ENCODE results near the gene HDAC9. TPM values are rescaled to one million over a fixed set of nuclear protein-coding genes. Genes with fewer than 3 reads are reported as not detected.
A peak's percentile ranks its signal among the peaks of the same experiment; 100 is the strongest.

Gene HDAC9
- total RNA-seq, 1 donor = 55.0 TPM

DNA sequence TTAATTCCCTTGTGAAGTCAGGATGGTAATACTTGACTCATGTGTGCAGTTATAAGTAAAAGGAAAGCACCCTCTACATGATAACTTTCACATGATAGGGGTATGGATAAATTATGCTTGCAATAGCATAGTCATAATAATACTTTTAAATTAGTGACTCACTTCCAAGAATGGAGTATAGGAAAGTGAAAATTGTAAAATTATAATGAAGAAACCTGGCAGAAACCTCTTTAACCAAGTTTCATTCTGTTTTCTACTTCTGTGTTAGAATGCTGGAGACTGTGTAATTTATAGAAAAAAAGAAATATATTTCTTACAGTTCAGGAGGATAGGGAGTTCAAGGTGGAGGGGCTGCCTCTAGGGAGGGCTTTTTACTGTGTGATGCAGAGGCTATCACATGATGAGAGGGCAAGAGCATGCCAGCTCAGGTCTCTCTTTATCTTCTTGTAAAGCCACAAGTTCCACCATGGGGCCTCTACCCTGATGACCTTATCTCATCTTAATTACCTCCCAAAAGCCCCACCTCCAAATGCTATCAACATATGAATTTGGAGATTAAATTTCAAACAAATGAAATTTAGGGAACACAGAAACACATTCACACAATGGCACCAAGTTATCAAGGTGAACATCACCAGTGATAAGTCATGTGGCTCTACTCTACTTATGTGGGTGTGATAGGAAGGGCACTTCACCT, 43.2 kb downstream of the HDAC9 start:
- H3K4me3 ChIP-seq (ENCODE audit: low read depth, low read length) = no peak overlapping the region
- TF ChIP-seq, protein P1, sequence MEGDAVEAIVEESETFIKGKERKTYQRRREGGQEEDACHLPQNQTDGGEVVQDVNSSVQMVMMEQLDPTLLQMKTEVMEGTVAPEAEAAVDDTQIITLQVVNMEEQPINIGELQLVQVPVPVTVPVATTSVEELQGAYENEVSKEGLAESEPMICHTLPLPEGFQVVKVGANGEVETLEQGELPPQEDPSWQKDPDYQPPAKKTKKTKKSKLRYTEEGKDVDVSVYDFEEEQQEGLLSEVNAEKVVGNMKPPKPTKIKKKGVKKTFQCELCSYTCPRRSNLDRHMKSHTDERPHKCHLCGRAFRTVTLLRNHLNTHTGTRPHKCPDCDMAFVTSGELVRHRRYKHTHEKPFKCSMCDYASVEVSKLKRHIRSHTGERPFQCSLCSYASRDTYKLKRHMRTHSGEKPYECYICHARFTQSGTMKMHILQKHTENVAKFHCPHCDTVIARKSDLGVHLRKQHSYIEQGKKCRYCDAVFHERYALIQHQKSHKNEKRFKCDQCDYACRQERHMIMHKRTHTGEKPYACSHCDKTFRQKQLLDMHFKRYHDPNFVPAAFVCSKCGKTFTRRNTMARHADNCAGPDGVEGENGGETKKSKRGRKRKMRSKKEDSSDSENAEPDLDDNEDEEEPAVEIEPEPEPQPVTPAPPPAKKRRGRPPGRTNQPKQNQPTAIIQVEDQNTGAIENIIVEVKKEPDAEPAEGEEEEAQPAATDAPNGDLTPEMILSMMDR (IDR thresholded peaks at IDR 0.05; ENCODE audit: insufficient read depth, low read length) = no peak
- DNase-seq (ENCODE audit: low read depth) = no peak

GRCh38 chr7:18540396-18540795, 44.8 kb downstream of the HDAC9 start:
- TF ChIP-seq, protein P1 (IDR thresholded peaks at IDR 0.05; ENCODE audit: insufficient read depth, low read length) = no peak
- H3K4me3 ChIP-seq (ENCODE audit: low read depth, low read length) = no peak overlapping the region
- no peak for DNase-seq (ENCODE audit: low read depth)

- no peak overlapping the region for H3K4me3 ChIP-seq (ENCODE audit: low read depth, low read length)
- peak; percentile 55 for DNase-seq (ENCODE audit: low read depth)
Observed at GRCh38 chr7:18541181-18541870, 45.8 kb downstream of the HDAC9 start.

DNA sequence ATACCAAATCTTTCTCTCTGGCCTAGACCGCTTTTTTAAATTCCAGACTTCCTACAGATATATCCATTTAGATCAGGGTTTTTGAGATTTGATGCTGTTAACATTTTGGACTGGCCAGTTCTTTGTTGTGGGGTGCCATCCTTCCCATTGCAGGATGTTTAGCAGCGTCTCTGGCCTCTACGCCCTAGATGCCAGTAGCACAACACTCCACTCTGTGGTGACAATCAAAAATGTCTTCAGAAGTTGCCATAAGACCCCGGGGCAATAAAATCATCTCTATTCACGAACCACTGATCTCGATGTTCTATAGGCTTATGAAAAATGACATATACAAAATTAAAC, 46.3 kb downstream of the HDAC9 start:
- no peak overlapping the region for H3K4me3 ChIP-seq (ENCODE audit: low read depth, low read length)
- TF ChIP-seq, protein P1 (IDR thresholded peaks at IDR 0.05; ENCODE audit: insufficient read depth, low read length) = no peak
- no peak for DNase-seq (ENCODE audit: low read depth)

More at GRCh38 chr7:18541181-18541870, 45.8 kb downstream of the HDAC9 start:
- TF ChIP-seq, protein P1 (IDR thresholded peaks at IDR 0.05; ENCODE audit: insufficient read depth, low read length) = no peak

DNA sequence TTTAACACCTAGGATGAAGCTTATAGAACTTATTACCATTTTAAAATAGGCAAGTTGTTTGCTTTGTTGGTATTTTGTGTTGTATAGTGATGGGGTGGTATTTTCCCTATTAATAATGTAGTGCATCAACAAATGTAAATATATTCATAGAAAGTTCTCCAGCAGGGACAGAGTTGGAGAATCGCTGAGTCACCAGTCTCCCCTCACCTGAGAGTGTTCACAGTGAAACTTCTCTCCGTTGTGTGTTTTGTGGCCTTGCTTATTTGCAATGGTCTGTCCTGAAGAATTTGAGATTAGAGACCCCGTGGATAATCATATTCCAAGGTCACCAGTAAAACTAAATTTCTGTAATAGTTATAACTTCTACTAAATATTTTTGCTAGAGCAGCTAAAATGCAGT, 51.0 kb downstream of the HDAC9 start:
- TF ChIP-seq, protein P1 (IDR thresholded peaks at IDR 0.05; ENCODE audit: insufficient read depth, low read length) = no peak

GRCh38 chr7:18547509-18548187, 52.1 kb downstream of the HDAC9 start:
- no peak for DNase-seq (ENCODE audit: low read depth)
- TF ChIP-seq, protein P1 (IDR thresholded peaks at IDR 0.05; ENCODE audit: insufficient read depth, low read length) = no peak

More for the DNA sequence above, 51.0 kb downstream of the HDAC9 start:
- no peak overlapping the region for H3K4me3 ChIP-seq (ENCODE audit: low read depth, low read length)
- no peak for DNase-seq (ENCODE audit: low read depth)

More at GRCh38 chr7:18547509-18548187, 52.1 kb downstream of the HDAC9 start:
- no peak overlapping the region for H3K4me3 ChIP-seq (ENCODE audit: low read depth, low read length)

Data from fibroblast of the aortic adventitia (primary cell).